T follicular helper cell (primary cell): ENCODE results near the gene IGLON5.

Experiments
- DNase-seq: peaks from one replicate; pipeline ENCODE4 v3.0.0-alpha.2; 2020; ENCODE audit warnings: low read depth

Gene IGLON5

DNA sequence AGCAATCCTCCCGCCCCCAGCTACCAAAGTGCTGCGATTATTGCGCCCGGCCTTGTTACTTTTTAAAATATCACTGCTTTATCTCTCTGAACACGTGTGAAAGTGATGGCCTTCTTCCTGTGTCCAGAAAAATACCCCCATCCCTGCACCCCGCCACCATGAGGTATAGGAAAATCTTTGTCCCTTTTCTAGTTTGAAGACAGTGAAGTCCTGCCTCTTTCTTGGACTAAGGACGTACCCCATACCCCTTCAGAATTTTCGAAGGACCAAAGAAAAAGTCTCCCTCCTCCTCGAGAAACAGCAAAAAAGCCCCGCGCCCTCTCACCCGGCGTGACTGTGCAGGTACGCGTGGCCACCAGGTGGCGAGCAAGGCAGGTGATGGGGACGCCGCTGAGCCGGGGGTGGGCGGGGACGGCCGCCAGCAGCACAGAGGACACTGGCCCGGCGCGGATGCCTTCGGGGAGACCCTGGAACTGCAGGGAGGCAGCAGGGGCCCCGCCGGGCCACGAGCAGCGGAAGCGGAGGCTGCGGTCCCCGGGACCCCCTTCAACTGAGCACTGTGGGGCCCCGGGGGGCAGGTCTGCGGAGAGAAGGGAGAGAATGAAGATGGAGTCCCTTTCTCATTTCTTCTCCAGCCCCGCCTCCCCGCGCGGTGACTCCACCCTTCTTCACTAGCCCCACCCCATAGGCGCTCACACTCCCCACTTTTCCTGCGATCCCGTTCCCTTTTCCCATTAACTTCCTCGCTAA lies 27.3 kb downstream of the IGLON5 start:
- peak; percentile 74 for DNase-seq

DNA sequence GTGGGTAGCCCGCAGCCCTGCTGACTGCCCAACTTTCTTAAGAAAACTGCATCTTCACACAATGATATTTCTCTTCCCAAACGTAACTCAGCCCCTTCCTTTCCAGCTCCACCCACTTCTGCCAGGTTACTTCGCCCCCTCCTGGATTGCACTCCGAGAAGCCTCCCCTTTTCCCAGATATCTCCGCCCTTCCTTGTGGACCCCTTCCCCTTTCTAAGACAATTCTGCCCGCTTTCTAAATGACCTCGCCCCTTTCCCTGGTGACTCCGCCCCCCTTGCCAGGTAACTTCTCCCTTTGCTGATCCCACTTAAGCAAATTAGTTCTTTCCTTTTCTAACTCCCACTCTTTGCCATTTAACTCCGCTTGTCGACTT lies 27.9 kb downstream of the IGLON5 start:
- DNase-seq = no peak

DNA sequence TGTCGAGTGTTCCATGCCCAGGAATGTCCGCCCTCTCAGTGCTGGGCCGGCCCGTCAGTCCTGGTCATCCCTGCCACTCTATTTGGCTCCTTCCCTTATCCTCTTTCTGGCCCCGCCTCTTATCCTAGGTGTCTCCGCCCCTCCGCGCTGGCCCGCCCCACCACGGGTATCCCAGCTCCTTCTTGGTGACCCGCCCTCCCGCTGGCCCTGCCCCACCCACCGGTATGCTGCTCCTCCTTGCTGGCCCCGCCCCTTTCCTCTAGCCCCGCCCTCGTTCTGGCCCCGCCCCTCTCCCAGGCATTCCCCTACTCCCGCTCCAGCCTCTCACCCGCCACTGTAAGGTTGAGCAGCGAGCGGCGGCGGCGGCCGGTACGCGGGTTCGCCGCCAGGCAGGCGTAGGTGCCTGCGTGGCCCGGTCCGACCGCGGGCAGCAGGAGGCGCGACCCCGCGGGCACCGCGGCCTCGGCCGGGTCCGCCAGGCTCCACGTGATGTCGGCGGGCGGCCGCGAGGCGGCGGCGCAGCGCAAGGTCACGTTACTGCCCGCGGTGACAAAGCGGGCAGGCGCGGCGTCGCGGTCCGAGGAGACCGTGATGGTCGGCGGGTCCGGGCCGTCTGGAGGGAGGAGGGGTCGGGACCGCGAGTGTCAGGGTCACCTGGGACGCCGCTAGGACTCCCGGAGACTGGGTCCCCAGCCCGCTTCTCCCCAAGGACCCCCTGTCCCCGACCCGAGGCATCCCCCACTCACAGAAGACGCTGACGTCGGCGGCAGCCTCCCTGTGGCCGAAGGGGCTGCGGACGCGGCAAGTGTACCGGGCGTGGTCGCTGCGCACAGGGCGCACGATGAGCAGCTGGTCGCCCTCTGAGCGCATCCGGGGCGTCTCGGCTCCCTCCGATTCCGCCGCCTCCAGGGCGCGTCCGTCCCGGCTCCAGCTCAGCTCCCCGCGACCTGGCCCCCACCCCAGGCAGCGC lies 28.5 kb downstream of the IGLON5 start:
- DNase-seq = peak; percentile 80

DNA sequence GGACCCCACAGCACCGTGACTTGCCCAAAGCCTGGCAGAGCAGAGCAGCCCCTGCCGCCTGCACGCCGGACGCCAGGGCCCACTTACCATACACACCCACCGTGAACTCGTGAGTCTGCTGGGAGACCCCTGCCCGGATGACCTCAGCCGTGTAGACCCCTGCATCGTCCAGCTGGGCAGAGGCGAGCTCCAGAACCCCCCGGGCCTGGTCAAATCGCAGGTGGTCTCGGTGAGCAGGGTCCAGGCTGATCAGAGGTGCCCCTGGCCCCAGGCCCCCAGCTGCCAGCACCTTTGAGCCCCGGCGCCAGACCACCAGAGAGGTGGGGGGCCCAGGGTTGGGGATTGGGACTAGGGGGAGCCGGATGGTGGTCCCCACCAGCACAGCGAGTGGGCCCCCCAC lies 29.6 kb downstream of the IGLON5 start:
- DNase-seq = no peak

DNA sequence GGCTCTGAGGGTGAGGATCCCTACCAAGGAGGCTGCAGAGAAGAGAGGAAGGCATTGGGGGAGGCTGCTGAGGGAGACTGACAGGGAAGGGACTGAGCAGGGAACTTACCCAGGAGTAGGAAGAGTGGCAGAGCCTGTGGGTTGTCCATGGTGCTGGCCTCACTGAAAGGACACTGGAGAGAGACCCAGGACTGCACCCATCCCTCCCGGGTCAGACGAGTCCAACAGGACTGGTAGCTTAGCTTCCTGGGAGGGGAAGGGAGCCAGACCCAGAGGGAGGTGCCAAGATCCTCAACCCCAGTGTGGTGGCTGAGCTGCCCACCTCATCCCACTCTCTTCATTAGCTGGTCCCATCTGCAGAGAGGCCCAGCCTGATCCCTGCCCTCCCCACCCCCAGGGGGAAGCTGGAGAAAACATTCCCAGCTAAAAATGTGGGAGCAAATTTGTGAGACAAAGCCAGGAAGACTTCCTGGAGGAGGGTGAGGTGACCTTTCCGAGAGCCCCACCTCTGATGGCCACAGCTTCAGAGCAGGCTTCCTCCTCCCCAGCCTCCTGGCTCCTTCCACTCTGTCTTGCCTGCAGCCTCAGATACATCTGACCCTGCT lies 30.6 kb downstream of the IGLON5 start, which contains the start of gene VSIG10L:
TSS of gene VSIG10L (minus strand) at position 164 of the 605 bp plus-strand sequence. CDS start at position 149, 15 bp downstream.
- no peak for DNase-seq

DNA sequence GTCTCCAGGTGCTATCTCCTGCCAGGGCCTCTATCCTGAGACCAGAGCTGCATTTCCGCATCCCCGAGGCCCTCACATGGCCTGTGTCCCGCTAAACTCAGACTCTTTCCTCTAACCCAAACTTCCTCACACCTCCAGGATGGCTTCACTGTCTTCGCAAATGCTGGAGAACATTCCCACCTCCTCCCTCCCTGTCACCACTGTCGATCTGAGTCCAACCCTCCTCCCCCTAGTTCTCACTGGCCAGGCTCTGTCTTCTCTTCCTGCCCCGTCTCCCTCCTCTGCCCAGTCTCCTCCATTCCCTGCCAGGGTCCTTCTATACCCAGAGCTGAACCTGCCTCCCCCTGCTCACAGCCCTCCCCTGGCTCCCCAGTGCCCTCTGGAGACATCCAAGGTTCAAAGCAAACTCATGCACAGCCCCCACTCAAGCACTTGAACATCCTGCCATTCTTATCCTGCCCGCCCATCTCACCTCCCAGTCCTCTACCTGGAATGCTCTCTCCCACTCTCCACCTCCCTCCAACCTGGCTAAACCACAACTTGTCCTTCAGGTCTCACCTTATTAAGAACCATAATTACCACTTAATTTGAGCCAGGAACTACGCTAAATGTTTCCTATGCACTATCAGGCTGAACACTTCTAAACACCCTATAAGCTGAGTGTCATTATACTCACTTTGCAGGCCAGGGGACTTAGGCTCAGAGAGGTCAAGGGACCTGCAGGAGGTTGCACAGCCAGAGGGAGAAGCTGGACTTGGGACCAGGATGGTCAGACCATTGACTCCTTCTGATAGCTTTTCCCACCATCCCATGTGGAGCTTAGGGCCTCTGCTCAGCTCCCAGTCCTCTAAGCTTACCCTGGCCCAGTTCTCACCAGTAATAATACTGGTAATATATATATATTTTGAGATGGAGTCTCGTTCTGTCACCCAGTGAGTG lies 31.5 kb downstream of the IGLON5 start:
- DNase-seq = no peak

DNA sequence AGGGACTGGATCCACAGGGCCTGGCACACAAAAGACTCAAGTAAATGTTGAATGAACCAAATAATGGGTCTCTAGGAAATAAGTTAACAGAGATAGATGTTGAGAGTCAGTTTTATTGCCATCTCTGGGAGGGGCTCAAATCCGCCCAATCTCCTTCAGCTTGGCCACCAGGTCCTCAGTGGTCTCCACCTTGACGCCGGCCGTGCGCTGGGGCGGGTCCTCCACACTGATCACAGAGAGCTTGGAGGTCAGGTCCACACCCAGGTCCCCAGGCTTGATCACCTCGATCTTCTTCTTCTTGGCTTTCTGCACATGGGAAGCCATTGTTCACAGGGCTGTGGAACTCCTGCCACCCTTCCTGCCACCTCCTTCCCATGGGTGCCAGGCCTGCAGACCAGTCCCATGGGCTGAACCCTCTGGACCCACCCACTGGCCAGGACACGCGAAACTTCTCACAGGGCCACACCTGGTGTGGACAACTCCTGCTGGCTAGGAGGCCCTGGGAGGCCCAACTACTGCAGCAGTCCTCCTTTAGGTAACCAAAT lies 33.7 kb downstream of the IGLON5 start:
- no peak for DNase-seq

DNA sequence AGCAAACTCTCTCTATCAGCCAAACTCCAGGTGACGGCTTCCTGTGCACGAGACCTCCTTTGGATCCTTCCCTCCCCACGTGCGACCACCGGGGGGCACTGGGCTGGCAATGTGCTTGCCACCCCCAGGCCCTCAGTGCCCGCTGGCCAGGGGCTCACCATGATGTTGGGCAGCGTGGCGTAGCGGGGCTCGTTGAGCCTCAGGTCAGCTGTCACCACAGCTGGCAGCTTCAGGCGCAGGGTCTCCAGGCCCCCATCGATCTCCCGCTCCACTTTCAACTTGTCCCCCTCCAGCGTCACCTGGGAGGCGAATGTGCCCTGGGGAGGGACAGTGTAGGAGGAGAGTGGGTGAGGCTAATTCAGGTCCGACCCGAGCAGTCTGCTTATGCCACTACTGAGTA lies 35.3 kb downstream of the IGLON5 start:
- no peak for DNase-seq

DNA sequence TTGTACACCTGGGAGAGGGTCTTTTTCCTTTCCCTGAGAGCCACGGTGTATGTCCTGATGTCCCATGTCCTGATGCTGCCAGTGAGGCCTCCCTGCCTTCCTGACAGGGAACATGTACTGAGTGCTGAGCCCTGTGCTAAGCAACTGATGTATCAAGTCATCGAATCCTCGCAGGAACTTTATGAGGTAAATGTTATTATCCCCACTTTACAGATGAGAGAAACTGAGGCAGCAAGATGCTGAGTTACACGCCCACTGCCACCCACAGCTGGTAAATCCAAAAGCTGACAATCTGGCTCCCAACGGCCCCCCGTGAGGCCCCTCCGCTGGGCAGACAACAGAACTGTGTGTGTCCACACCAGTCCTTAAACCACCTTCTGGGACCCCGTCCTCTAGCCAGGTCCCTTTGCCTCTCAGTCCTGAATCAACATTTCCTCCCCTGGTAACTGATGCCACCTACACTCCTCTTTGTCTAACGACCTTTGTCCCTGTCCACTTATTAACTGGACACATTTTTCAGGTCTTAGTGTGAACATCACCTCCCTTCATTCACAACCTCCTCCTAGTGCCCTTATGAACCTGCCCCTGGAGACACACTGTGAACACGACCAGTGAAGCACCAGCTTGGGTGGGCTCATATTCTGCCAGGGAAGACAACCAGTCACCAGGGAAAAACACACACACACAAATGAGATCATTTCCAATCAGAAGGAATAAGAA lies 35.9 kb downstream of the IGLON5 start:
- no peak for DNase-seq

DNA sequence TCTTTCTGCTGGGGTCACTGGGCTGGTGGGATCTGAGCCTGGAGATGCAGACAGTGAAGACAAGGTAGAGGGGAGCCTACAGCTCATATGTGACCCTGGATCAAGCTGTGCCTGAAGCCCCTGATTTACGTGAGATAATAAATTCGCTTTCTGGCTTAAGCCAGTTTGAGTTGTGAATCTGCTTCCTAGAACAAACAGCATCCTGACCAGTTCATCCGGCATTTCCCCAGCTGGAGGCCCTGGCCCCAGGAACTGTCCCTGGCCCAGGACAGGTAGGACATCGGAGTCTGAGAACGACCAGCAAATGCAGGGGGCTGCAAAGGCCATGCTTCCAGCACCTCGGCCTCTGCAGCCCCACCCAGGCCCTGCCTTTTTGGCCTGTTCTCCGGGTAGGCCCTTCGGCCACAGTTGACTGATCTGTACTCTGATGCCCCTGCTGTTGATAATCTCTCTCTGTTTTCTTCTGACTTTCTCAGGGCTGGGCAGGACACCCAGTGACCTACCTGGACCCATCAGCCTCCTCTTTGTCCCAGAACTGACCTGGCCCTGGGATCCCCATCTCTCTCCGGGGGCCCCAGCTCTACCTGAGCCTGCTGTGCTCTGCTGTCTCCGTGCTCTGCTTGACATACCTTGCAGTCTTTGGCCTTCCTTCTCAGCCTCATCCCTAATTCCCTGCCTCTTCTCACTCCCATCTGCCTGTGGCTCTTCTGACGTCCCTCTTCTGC lies 40.0 kb downstream of the IGLON5 start:
- no peak for DNase-seq

DNA sequence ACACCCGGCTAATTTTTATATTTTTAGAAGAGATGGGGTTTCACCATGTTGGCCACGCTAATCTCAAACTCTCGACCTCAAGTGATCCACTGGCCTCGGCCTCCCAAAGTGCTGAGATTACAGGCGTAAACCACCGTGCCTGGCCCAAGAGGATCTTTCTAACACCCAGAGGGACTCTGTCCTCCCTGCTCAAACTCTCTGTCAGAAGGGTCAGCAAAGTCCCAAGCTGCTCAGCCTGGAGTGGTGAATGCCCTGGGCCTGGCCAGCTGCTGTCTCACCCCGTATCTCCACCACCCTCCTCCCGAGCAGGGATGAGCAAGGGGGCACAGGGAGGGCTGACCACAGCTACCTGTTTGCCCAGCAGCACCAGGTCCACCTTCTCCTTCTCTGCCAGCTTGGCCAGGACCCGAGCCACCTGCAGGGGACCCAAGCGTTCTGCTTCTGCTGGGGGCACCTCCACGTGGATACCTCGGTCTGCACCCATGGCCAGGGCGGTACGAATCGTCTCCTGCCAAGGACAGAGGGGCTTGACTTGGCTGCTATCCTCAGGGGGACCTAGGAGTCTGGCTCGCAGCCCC lies 41.4 kb downstream of the IGLON5 start:
- no peak for DNase-seq

DNA sequence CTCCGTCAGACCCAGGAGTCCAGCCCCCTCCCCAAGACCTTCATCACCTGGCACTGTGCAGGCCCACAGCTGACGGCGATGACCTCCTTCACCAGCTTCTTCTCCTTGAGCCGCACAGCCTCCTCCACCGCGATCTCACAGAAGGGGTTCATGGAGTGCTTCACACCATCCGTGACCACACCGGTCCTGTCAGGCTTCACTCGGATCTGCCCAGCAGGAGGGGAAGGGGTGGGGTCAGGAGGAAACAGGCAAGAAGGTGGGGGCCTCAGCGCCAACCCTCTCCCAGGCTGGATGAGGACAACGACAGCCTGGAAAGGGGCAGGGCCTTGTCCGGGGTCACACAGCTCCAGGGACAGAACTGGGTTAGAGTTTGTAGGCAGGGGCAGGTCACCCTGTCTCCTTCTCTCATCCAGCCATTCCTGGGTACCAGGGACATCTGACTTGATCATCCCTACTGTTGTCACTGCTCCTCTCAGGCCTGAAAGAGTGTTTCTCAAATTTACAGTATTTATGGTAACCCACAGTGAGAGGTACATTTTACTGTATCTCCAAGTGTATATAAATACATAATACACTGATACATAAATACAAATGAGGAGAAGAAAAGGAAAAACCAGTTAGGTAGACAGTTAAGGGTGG lies 42.8 kb downstream of the IGLON5 start:
- DNase-seq = no peak

DNA sequence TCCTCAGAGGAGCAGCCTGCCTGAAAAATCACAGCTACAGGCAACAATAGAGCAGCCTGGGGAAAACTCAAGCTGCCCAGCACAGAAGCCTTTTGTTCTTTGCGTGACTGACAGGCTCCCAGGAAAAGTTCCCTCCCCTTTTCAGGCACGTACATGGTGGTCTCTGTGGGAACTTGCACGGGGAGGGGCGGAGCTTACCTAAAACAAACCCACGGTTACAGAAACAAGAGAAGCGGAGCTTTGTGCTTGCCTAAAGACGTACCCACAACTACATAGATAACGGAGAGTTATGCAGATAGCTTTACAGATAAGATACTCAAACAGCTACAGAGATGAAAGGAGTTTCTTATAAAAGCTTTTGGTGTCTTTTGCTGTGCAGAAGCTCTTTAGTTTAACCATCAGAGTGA lies 43.3 kb downstream of the IGLON5 start:
- DNase-seq = no peak

DNA sequence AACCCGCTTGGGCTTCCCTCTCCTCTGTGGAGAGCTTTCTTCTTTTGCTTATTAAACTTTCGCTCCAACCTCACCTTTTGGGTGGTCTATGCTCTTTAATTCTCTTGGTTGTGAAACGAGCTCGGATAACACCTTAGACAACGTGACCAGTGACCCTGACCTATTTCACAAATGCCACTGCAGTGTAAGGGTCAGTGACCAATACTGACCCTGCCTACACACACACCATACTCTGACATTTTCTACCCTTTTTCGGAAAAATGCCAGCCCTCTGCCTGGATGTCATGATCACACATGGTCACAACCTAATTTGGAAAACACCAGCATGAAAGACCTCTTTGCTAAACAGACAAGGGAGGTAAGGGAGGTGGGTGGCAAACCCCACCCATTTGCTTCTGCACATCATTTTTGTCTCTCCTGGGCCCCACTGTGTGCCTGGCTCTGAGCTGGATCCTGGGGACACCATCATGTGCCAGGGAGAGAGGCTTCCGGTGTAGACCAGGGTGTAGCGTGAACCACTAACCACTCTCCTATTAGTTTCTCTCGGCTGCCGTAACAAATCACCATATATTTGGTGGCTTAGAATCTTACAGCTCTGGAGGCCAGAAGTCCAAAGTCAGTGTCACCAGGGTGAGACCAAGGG lies 44.8 kb downstream of the IGLON5 start:
- no peak for DNase-seq

DNA sequence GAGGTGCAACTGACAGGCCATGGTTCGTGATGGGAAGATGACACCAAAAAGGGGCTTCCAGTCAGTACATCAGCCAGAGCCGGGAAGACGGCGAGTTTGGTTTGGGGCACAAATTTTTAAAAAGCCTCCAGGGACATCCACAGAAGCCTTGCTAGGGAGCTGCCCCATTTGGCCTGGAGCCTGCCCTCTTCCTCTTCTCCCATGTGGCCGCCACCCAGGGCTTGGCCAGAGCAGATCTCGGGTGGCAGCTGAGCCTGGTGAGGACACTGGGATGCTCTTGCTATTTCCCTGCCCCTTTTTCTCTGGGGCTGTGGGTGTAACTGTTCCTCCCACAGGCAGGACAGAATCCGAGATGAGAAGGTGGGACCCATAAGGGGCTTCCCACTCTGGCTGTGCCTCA lies 46.5 kb downstream of the IGLON5 start:
- no peak for DNase-seq

DNA sequence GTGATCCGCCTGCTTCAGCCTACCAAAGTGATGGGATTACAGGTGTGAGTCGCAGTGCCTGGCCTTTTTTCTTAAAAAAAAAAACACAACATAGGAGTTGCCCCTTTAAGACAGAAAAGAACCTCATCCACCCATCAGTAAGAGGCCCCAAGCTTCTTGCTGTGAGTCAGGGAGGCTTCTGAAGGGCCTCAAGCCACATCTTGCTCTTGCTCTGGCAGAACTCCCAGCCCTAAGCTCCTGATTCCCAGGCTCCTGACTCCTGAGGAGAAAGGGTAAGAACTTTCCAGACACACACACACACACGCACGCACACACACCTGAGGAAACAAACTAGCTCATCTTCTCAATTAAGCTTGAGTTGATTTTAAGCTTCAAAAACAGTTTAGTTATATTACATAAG lies 47.9 kb downstream of the IGLON5 start:
- DNase-seq = no peak

DNA sequence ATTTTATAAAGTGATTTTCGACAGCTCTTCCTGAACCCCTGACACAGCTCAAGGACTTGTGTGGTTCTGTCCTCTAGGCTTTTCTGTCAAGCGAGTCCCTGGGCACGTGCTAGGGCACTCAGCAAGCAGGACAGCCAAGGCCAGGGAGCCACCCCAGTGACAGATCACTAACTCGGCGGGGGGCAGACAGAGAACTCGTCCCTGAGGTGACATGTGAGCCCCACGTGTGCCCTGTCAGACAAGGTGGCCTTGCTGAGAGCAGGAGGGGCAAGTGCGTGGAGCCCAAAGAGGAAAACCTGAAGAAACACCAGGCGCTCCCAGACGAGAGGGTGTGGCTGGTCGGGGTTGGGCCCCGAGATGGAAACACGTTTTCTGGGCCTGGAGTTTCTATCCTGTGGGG lies 49.8 kb downstream of the IGLON5 start:
- DNase-seq = no peak
